Stimulated activated CD8-positive, alpha-beta memory T cell treated with anti-CD3 and anti-CD28 coated beads, Interleukin-7, amount 100 ng/mL, for 48 hours (primary cell): ENCODE measurements around the gene ANKMY1.
"Not testable (repeated sequence)": the region's sequence is repeated elsewhere in the genome, so short reads cannot be mapped to it uniquely, and the experiment has no call there.

Source experiments
- DNase-seq, 2 donors: peaks; one replicate each; pipeline ENCODE4 v3.0.0-alpha.2; 2020; ENCODE audit warnings: low read depth in 1 of 2; ENCODE audit errors: extremely low read depth in 1 of 2

The ANKMY1 gene

GRCh38 chr2:240556553-240557100, 1.2 kb downstream of the ANKMY1 start:
- DNase-seq, result no peak

GRCh38 chr2:240555541-240556250, 2.1 kb downstream of the ANKMY1 start:
- no peak for DNase-seq

- DNase-seq, result no peak
Observed at GRCh38 chr2:240554767-240555493, 2.9 kb downstream of the ANKMY1 start.

- no peak for DNase-seq
Observed at GRCh38 chr2:240553956-240554480, 3.8 kb downstream of the ANKMY1 start.

- DNase-seq, result no peak
Observed at GRCh38 chr2:240551811-240552210, 6.0 kb downstream of the ANKMY1 start.

- no peak for DNase-seq
Observed at GRCh38 chr2:240551288-240551687, 6.5 kb downstream of the ANKMY1 start.

- DNase-seq, result no peak
Observed at GRCh38 chr2:240539906-240540305, 17.9 kb downstream of the ANKMY1 start.

- DNase-seq, result not testable (repeated sequence)
Observed at GRCh38 chr2:240539101-240539500, 18.7 kb downstream of the ANKMY1 start.

GRCh38 chr2:240538031-240538780, 19.6 kb downstream of the ANKMY1 start:
- no peak for DNase-seq

- DNase-seq, result no peak
Observed at GRCh38 chr2:240532031-240532775, 25.6 kb downstream of the ANKMY1 start.

GRCh38 chr2:240531038-240531437, 26.8 kb downstream of the ANKMY1 start:
- no peak for DNase-seq

- DNase-seq, result no peak
Observed at GRCh38 chr2:240530181-240530580, 27.6 kb downstream of the ANKMY1 start.

- DNase-seq, result no peak
Observed at GRCh38 chr2:240529344-240529999, 28.3 kb downstream of the ANKMY1 start.

GRCh38 chr2:240528406-240529040, 29.3 kb downstream of the ANKMY1 start:
- DNase-seq, result no peak

GRCh38 chr2:240527153-240527750, 30.5 kb downstream of the ANKMY1 start:
- no peak for DNase-seq

GRCh38 chr2:240526521-240526920, 31.3 kb downstream of the ANKMY1 start:
- DNase-seq, result no peak

GRCh38 chr2:240525802-240526201, 32.0 kb downstream of the ANKMY1 start:
- DNase-seq, result no peak

- DNase-seq, result no peak
Observed at GRCh38 chr2:240524963-240525718, 32.6 kb downstream of the ANKMY1 start.
